ENCODE measurements around the gene SSBP3. TPM values are rescaled to one million over a fixed set of nuclear protein-coding genes. Genes with fewer than 3 reads are reported as not detected.
"Not testable (repeated sequence)": the region's sequence is repeated elsewhere in the genome, so short reads cannot be mapped to it uniquely, and the experiment has no call there.

Gene SSBP3
- total RNA-seq, 2 donors from 2014 or later, result 63.8 to 76.5 TPM

GRCh38 chr1:54238353-54239034 is 167.7 kb downstream of the SSBP3 start:
- Histone ChIP-seq H3K4me1 (no peaks in the 10 kb centered on the region), H3K36me3 (no peaks in the 10 kb centered on the region), H3K27ac (no peak overlapping the region), H3K9me3 (no peaks in the 10 kb centered on the region), H3K4me3 (no peak overlapping the region), H3K27me3 (no peaks in the 10 kb centered on the region), H3K9ac (ENCODE audit: low read depth in 2 of 2, low read length in 2 of 2) (no peak overlapping the region)
- intact Hi-C loops (cut with DNase I), result no loop called here
- TF ChIP-seq CTCF (IDR thresholded peaks at IDR 0.05), result no peak
- no peak for DNase-seq

GRCh38 chr1:54237586-54237985 is 168.6 kb downstream of the SSBP3 start:
- H3K27ac ChIP-seq, result no peak overlapping the region
- H3K4me3 ChIP-seq, result no peak overlapping the region
- DNase-seq, result no peak
- no peaks in the 10 kb centered on the region for H3K27me3 ChIP-seq
- no peaks in the 10 kb centered on the region for H3K4me1 ChIP-seq
- no peak overlapping the region for H3K9ac ChIP-seq (ENCODE audit: low read depth in 2 of 2, low read length in 2 of 2)
- intact Hi-C loops (cut with DNase I), result no loop called here
- no peaks in the 10 kb centered on the region for H3K9me3 ChIP-seq
- no peak for TF ChIP-seq CTCF (IDR thresholded peaks at IDR 0.05)
- no peaks in the 10 kb centered on the region for H3K36me3 ChIP-seq

- Histone ChIP-seq H3K9me3 (no peaks in the 10 kb centered on the region), H3K9ac (ENCODE audit: low read depth in 2 of 2, low read length in 2 of 2) (no peak overlapping the region), H3K27ac (no peak overlapping the region), H3K4me1 (no peaks in the 10 kb centered on the region), H3K4me3 (no peak overlapping the region), H3K36me3 (no peaks in the 10 kb centered on the region), H3K27me3 (no peaks in the 10 kb centered on the region)
- no peak for TF ChIP-seq CTCF (IDR thresholded peaks at IDR 0.05)
- intact Hi-C loops (cut with DNase I), result no loop called here
- no peak for DNase-seq
Observed at GRCh38 chr1:54234284-54234683, 171.9 kb downstream of the SSBP3 start.

GRCh38 chr1:54233196-54233595 is 173.0 kb downstream of the SSBP3 start:
- H3K4me1 ChIP-seq; intact Hi-C loops (cut with DNase I); H3K4me3 ChIP-seq; H3K36me3 ChIP-seq; DNase-seq; H3K27me3 ChIP-seq; H3K9me3 ChIP-seq; H3K27ac ChIP-seq; H3K9ac ChIP-seq (ENCODE audit: low read depth in 2 of 2, low read length in 2 of 2): not testable (repeated sequence)

- no peak overlapping the region for H3K27ac ChIP-seq
- no peak for DNase-seq
- H3K36me3 ChIP-seq, result no peaks in the 10 kb centered on the region
- no peaks in the 10 kb centered on the region for H3K27me3 ChIP-seq
- H3K9me3 ChIP-seq, result no peaks in the 10 kb centered on the region
- intact Hi-C loops (cut with DNase I), result no loop called here
- H3K4me3 ChIP-seq, result no peak overlapping the region
- no peaks in the 10 kb centered on the region for H3K4me1 ChIP-seq
- no peak overlapping the region for H3K9ac ChIP-seq (ENCODE audit: low read depth in 2 of 2, low read length in 2 of 2)
- no peak for TF ChIP-seq CTCF (IDR thresholded peaks at IDR 0.05)
Observed at GRCh38 chr1:54230507-54231339, 175.5 kb downstream of the SSBP3 start.
